T-helper 9 cell (primary cell): ENCODE measurements around the gene SERPINB4.

Experiments
- DNase-seq: peaks from one replicate; pipeline ENCODE4 v3.0.0-alpha.2; 2020

SERPINB4 gene

DNA sequence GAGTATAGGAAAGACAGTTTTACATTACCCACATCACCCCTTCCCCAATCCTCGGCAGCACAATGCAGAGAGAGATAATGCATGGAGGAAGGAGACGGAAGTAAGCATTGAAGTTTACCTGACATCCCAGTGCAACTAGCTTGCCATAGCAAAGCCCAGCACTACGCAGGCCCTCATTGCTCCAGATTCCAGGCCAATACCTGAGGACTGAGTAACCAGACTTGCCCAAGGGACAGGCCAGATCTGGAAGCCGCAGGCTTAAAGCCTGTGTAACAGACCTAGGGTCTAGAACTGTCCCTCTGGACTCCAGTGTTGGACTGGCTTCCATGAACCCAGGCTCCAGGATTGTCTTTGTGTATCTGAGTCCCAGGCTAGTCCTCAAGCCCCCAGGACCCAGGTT lies 17.6 kb downstream of the SERPINB4 start:
- DNase-seq, result no peak

DNA sequence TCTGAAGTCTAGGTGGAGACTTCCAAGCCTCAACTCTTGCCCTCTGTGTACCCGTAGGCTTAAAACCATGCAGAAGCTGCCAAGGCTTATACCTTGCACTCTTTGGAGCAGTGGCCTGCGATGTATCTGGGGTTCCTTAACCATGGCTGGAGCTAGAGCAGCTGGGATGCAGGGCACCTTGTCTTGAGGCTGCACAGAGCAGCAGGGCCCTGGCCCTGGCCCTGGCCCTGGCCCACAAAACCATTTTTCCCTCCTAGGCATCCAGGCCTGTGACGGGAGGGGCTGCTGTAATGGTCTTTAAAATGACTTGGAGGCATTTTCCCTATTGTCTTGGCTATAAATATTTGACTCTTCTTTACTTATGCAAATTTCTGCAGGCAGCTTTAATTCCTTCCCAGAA lies 19.2 kb downstream of the SERPINB4 start:
- no peak for DNase-seq

DNA sequence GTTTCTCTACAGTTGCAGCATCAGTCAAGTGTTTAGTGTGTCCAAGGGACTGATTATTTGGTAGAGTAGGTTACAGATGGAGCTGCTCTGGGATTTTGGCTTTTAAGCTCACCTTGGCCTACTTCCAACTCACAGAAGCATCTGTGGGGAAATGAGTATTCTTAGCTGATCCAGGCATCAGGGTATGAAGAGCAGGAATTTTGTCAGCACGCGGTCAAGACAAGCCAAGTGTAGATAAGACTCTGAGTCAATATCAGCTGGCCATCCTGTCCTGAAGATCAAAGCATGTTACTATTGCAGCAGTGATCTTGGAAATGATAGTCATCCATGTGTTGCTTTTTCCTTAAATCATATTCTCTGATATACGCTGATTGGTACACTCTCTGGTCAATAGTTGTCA lies 24.4 kb downstream of the SERPINB4 start:
- no peak for DNase-seq

DNA sequence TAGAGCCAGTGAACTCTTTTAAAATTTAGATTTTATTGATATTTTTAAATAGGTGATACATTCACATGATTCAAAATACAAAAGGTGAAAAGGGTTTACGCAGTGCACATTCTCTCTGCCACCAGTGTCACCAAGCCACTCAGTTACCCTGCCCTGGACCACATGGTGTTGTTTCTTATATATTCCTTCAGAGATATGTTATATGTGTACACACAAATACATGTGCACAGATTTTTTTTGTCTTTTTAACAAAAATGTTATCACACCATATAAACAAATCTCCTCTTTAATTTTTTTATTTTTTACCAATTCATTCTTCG lies 26.2 kb downstream of the SERPINB4 start:
- DNase-seq, result no peak

DNA sequence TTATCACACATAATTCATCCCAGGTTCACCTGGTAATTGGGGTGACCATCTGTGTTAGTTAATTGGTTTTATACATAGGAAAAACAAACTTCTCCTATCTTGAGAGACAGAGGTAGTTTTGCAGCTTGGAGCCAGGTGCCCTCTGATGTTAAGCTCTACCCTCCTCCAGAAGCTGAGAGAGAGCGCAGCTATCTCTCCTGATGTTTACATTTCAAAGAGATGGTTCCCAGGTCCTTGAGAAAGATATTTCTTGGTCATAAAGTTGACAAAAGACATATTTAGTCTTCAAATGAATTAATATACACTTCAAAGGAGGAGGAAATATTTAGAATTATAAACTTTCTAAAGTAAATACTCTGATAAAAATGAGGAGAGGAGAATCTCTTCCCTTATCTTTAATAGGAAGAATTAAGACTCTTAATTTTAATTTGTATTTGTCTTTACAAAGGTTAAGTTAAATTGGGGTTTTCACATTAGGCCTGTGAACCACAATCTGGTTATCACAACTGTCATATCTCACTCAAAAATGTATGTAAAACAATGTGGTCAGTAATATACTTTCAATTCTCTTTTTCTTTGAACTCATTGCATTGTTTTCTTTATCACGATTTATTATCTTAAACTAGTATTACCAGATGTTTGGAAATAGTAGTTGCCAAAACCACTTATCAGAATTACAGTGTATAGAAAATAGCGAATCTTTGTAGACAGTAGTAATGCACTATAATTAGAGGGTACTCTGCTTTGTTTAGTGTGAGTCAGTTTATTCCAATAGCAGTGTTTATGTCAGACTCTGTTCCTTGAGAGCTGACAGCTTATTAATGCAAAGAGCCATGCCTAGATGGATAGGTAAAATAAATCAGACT lies 26.8 kb downstream of the SERPINB4 start:
- DNase-seq, result no peak

DNA sequence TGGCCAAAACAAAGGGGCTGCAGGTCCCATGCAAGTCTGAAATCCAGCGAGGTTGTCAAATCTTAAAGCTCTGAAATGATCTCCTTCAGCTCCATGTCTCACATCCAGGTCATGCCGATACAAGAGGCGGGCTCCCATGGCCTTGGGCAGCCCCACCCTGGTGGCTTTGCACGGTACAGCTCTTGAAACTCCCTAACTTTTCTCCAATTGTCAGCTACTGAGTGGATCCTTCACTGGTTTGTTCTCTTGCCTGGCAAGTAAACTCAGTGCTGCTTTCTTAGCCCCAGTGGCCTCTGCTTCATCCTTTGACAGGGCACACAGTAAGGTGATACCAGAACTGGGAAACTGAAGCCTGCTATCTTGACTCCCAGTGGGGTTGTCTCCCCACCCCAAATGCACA lies 30.6 kb downstream of the SERPINB4 start:
- DNase-seq, result no peak

DNA sequence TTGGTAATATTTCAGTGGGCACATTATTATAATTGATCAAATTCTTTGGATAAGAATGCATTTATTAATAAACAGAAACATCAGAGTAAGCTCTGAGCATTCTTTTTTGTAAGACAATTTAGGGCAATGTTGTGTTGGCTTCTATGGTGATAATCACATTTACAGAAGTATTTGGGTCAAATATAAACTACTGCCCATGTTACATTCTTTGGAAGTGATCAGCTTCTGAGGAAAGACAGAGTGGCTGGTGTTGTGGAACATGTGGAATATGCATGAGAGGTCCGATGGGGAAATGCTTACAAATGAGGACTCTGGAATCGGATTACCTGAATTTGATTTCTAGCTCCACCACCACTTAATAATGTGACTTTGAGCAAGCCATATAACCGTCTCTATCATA lies 37.5 kb downstream of the SERPINB4 start:
- DNase-seq, result no peak

DNA sequence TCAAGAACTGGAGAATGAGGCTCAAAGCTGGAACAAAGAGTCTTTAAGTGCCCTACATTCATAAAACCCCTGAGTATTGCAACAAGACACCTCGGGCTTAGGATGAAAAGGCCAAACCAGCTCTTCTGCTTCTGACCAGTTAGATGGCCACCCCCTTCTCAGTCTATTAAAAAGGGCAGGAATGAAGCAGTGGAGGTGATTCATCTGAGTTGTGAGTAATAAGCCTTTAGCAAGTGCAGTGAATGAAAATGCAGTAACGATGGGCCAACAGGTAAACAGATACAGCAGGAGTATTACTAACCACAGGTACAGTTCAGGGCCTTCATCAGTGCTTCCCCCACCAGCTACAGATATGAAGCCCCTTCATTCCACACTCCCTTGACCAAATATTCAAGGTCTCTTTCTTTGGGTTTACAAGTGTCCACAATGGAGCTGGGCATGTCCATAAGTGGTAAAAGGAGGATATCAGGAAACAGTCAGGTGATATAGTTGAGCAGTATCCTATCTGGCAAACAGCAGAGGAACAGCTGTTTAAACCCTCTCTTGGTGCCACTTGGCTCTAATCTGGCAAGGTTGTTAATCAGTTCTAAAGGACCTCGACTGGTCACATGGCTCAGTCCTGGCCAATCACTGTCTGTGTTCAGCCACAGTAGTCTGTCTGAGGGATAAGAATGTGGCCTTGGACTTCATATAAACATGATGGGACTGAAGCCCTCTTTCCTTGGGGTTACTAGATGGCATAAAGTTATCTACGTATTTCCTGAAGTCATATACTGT lies 39.1 kb downstream of the SERPINB4 start:
- DNase-seq, result no peak

DNA sequence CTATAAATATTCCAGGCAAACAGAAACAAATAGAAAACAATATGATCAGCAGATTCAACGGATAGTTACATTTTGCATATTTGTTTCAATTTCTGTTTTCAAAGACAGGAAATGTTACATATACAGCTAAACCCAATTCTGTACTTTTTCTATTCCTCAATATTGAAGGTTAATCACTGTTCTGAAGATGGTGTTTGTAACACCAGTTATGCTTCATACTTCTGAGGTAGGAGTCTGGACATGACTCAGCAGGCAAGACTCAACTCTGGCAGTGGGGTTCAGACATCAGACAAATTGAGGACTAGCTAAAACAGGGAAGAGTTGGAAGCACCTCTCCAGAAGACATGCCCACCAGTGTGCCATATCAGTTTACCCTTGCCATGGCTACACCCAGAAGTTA lies 40.3 kb downstream of the SERPINB4 start:
- DNase-seq, result no peak

DNA sequence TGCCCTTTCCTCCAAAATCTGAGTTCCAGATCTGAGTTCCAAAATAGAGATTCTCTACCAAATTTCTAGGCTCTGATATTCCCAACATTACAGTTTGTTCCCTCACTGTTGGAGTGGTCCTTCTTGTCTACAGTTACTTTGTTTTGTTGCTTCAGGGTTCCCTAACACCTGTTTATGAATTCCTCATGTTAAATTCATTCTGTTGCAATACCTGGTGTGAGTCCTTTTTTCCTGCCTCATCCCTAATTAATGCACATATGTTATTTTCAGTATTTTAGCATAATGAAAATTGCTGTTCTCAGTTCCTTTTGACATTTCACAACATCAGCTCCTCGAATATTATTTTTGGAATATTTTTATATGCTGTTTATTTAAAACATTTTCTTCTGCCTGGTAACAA lies 40.7 kb downstream of the SERPINB4 start:
- no peak for DNase-seq

DNA sequence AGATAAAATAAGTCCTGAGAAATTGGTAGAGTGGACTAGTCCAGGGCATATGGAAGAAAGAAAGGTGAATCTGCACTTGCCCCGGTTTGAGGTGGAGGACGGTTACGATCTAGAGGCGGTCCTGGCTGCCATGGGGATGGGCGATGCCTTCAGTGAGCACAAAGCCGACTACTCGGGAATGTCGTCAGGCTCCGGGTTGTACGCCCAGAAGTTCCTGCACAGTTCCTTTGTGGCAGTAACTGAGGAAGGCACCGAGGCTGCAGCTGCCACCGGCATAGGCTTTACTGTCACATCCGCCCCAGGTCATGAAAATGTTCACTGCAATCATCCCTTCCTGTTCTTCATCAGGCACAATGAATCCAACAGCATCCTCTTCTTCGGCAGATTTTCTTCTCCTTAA lies 47.1 kb downstream of the SERPINB4 start:
- no peak for DNase-seq

DNA sequence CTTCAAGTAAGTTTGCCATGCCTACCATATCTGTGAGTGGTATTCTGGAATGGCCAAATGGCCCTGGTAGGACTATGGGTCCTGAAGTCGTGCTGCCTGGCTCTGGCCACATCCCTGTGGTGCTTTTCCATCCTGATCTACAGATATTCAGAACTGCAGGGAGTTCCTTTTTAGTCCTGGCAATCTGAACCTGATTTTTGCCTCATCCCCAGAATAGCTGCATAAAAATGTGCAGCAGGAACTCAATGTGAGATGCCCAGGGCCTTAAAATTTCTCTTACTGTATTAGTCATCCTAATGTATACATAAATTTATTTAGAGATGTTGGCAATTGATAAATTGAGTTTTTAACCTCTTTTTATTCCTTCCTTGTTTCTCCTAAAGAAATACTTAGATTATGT lies 51.6 kb downstream of the SERPINB4 start:
- DNase-seq, result no peak

DNA sequence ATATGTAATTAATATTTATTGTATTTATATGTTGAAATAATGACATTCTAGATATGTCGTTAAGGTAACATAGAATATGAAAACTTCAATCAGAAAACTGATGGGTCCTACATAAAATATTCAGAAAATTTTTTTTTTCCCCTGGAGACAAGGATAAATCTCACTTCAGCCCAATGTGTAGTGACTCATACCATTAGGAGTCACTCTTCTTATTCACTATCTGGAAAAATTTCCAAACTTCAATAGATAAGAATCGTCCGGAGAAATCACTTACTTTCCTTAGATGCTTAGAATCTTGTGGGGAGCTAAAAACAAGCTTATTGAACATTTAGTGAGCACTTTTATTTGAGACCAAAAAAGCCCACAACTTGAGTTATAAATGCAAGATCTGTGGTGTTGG lies 52.3 kb downstream of the SERPINB4 start:
- no peak for DNase-seq

DNA sequence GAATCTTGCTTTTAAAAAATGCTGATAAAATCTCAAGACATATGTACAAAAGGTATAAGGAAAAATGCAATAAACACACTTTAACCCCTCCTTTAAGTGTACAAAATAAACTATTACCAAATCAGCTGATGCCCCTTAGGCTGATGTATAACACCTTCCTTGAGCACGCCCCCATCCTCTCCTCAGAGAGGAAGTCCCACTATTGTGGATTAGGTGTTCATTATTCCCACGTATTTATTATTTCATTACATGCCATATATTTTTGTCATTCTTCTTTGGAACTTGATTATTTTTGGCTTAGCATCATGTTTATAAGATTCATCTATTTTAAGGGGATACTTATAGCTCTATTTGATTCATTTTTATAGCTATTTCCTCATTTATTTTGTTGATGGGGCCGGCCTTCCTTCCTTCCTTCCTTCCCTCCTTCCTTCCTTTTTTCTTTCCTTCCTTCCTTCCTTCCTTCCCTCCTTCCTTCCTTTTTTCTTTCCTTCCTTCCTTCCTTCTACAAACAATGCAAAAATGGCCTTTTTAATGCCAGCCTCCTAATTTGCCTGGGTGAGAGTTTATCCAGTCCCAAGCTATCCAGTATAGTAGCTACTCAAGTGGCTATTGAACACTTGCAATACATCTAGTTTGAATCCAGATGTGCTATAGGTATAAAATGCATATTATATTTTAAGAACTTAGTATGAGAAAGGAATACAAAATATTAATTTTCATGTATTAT lies 52.9 kb downstream of the SERPINB4 start:
- DNase-seq, result no peak

DNA sequence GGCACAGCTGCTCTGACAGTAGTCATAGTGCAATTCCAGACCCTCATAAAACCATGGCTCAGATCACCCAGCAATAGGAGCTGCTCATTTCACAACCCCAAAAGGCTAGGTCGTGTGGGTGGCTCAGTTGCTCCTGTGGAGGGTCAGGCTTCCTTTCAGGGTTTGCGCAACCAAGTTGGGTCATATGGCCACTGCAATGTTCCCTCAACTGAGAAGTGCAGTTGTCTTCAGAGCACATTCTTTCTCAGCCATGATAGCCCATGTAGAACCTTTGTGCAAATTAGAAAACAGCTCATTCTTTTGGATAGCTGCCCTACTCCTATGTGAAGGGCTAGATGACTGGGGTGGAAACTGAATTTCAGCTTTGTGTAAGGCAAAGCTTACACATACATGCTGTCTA lies 53.7 kb downstream of the SERPINB4 start:
- DNase-seq, result no peak

DNA sequence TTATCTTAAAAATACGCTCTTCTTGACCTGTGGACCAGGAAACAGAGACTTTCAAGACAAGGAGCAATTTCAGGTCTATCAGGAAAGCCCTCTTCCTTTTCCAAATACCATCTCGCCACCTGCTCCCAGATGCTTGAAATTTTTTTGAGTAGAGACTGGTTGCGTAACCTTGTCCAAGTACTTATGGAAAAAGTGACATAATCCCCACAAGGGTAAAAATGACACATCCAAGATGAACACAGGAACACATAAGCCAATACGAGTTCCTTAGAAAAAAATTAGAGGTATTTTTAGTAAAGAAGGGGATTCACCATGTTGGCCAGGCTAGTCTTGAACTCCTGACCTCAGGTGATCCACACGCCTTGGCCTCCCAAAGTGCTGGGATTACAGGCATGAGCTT lies 55.1 kb downstream of the SERPINB4 start:
- no peak for DNase-seq
